ENCODE results near the gene MBP.

DNA sequence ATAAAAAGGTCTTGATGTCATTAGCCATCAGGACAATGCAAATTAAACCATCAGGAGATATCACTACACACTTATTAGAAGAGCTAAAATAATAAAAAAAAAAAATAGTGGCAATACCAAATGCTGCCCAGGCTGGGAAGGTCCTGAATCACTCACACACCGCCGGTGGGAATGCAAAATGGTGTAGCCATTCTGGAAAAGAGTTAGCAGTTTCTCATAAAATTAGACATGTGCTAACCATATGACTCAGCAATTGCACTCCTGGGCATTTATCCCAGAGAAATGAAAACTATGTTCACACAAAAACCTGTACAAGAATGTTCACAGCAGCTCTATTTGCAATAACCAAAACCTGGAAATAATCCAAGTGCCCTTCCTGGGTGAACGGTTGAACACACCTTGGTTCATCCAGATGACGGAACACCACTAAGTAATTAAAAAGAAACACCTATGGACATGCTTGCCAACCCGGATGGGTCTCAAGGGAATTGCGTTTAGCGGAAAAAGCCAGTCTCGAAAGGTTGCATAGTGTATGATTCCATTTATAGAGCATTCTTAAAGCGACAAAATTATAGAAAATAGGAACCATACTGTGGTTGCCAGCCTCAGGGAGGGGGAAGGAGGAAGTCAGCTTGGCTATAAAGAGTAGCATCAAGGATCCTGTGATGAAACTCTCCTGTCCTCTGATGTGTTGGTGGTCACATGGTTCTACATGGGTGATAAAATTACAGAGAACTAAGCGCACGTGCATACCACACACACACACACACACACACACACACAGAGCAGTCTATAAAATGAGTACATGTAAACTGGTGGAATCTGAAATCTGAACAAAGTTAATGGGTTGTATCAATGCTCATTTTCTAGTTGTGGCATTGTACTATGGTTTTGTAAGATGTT is 4.6 kb downstream of the MBP start:
- TF ChIP-seq, protein P1, sequence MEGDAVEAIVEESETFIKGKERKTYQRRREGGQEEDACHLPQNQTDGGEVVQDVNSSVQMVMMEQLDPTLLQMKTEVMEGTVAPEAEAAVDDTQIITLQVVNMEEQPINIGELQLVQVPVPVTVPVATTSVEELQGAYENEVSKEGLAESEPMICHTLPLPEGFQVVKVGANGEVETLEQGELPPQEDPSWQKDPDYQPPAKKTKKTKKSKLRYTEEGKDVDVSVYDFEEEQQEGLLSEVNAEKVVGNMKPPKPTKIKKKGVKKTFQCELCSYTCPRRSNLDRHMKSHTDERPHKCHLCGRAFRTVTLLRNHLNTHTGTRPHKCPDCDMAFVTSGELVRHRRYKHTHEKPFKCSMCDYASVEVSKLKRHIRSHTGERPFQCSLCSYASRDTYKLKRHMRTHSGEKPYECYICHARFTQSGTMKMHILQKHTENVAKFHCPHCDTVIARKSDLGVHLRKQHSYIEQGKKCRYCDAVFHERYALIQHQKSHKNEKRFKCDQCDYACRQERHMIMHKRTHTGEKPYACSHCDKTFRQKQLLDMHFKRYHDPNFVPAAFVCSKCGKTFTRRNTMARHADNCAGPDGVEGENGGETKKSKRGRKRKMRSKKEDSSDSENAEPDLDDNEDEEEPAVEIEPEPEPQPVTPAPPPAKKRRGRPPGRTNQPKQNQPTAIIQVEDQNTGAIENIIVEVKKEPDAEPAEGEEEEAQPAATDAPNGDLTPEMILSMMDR (conservative IDR thresholded peaks at IDR 0.05; ENCODE audit: low read depth, low read length), result no peak
- no peak for TF ChIP-seq EZH2phosphoT487 (IDR thresholded peaks at IDR 0.05; ENCODE audit: borderline replicate concordance, low read length)
- no peak for TF ChIP-seq EZH2 (IDR thresholded peaks at IDR 0.05; ENCODE audit: low read length, unreplicated experiment)

Measured in PC-3 (cell line).